ENCODE data around the gene USP13. TPM values are rescaled to one million over a fixed set of nuclear protein-coding genes. Genes with fewer than 3 reads are reported as not detected.

The USP13 gene
- total and polyA plus RNA-seq, 2 of the 4 experiments (the other 2 are of a cell fraction): 9.2 to 18.1 TPM

DNA sequence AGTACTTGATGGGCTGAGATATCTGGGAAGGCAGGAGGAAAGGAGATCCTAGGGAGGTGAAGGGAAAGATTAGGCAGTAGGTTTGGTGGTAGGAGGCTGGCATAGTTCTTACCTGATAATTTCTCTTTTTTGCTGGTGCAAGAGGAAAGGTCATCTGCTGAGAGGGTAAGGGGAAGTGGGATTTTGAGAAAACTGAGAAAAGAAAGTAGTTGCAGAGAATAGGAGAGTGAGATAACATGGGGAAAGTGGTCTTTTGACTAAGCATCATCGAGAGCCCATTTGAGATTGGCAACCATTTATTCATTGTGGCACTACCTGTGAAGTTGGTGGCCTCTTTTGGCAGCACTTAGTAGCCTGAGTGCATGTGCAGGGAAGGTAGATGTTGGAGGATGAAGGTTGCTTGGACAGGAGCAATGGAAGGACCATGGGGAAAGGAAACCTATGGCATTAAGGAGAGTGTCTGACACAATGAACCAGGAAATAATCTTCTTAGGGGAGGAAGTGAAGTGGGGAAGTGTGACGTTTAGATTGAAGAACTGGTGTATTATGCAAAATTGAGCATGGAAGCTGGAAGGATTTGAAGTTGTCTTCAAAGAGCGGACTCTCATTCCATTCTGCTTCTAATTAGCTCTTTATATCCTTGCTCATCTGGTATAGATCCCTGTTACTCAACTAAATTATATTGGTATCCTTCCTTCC is 21.9 kb upstream of the USP13 start:
- no peak overlapping the region for H4K8ac ChIP-seq (ENCODE audit: low read depth in 2 of 2, low read length in 2 of 2)
- no peak overlapping the region for H2BK15ac ChIP-seq (ENCODE audit: low read depth, low read length)
- BruUV-seq (replicated peaks): no TSS peak
- CTCF ChIA-PET: no interaction called here
- no peak overlapping the region for H2BK120ac ChIP-seq (ENCODE audit: low read depth, low read length)
- ATAC-seq (ENCODE audit: low read depth) (no peak), DNase-seq (no peak)
- in situ Hi-C loops (cut with MboI; ENCODE audit: low sequenced_read_pairs): no loop called here
- no peak overlapping the region for H3K56ac ChIP-seq (ENCODE audit: extremely low read depth, insufficient read depth, low read length)
- H3K9me3 ChIP-seq (ENCODE audit: control insufficient read depth, insufficient read depth, low read length): no peaks in the 10 kb centered on the region
- H2BK5ac ChIP-seq (ENCODE audit: low read depth, low read length, poor library complexity, severe bottlenecking): no peak overlapping the region
- H2AFZ ChIP-seq (replicated peaks; ENCODE audit: low read length, poor library complexity): no peak overlapping the region
- H2AK5ac ChIP-seq (ENCODE audit: low read depth, low read length): no peak overlapping the region
- WGBS, 2 experiments (ENCODE audit: extremely low coverage in 2 of 2, insufficient read length in 1 of 2): 73 to 100% methylated on average over 1 of the region's 3 CpGs
- no peaks in the 10 kb centered on the region for H3K4me1 ChIP-seq (ENCODE audit: control insufficient read depth, insufficient read depth, low read length)
- no peak overlapping the region for H3K23ac ChIP-seq (ENCODE audit: low read depth, low read length)
- H3K4ac ChIP-seq (ENCODE audit: low read depth, low read length): no peak overlapping the region
- H3K4me2 ChIP-seq (ENCODE audit: low read depth, low read length): no peak overlapping the region
- H3K27ac ChIP-seq (ENCODE audit: insufficient read depth, low read length): no peak overlapping the region
- POLR2A ChIA-PET (ENCODE audit: unreplicated experiment): no interaction called here
- H3K27me3 ChIP-seq (ENCODE audit: control insufficient read depth, insufficient read depth, low read length): no peaks in the 10 kb centered on the region
- no peaks in the 10 kb centered on the region for H3K79me1 ChIP-seq (ENCODE audit: low read depth in 1 of 2, low read length in 2 of 2)
- H2BK20ac ChIP-seq (ENCODE audit: low read depth, low read length): no peak overlapping the region
- H4K5ac ChIP-seq (ENCODE audit: low read depth, low read length): no peak overlapping the region
- no peak overlapping the region for H3K4me3 ChIP-seq (ENCODE audit: insufficient read depth, low read depth, low read length)
- dilution Hi-C loops (cut with HindIII; ENCODE audit: low sequenced_read_pairs, unreplicated experiment): no loop called here
- H3K14ac ChIP-seq (replicated peaks; ENCODE audit: low read depth, low read length): no peak overlapping the region
- H3K18ac ChIP-seq (ENCODE audit: low read depth, low read length): no peak overlapping the region
- H3K9ac ChIP-seq (ENCODE audit: low read depth, low read length): no peak overlapping the region
- H3K9me1 ChIP-seq (ENCODE audit: insufficient read depth, low read length): no peaks in the 10 kb centered on the region
- H4K91ac ChIP-seq (ENCODE audit: insufficient read depth, low read depth, low read length): no peak overlapping the region
- H4K20me1 ChIP-seq (ENCODE audit: insufficient read depth, low read length): no peaks in the 10 kb centered on the region
- intact Hi-C loops (cut with micrococcal nuclease): no loop called here
- no peak overlapping the region for H2AK9ac ChIP-seq (replicated peaks; ENCODE audit: low read depth, low read length, poor library complexity)
- H3K36me3 ChIP-seq (ENCODE audit: control insufficient read depth, insufficient read depth, low read length): peaks cover 2% of the 10 kb centered on the region; the same call in 1 of the 2 replicates
- no peak for TF ChIP-seq NFE2L2 (IDR thresholded peaks at IDR 0.05; ENCODE audit: low read depth, low read length)
- TF ChIP-seq BHLHE40 (IDR thresholded peaks at IDR 0.05; ENCODE audit: low read depth, low read length): no peak
- no peak for TF ChIP-seq FOS (IDR thresholded peaks at IDR 0.05; ENCODE audit: low read depth, low read length)
- TF ChIP-seq MXI1 (IDR thresholded peaks at IDR 0.05; ENCODE audit: borderline replicate concordance, low read depth, low read length): no peak
- TF ChIP-seq, protein P1, sequence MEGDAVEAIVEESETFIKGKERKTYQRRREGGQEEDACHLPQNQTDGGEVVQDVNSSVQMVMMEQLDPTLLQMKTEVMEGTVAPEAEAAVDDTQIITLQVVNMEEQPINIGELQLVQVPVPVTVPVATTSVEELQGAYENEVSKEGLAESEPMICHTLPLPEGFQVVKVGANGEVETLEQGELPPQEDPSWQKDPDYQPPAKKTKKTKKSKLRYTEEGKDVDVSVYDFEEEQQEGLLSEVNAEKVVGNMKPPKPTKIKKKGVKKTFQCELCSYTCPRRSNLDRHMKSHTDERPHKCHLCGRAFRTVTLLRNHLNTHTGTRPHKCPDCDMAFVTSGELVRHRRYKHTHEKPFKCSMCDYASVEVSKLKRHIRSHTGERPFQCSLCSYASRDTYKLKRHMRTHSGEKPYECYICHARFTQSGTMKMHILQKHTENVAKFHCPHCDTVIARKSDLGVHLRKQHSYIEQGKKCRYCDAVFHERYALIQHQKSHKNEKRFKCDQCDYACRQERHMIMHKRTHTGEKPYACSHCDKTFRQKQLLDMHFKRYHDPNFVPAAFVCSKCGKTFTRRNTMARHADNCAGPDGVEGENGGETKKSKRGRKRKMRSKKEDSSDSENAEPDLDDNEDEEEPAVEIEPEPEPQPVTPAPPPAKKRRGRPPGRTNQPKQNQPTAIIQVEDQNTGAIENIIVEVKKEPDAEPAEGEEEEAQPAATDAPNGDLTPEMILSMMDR (conservative IDR thresholded peaks at IDR 0.05; ENCODE audit: low read depth, low read length): no peak
- TF ChIP-seq MAFK (IDR thresholded peaks at IDR 0.05; ENCODE audit: low read depth, low read length): no peak
- no peak for TF ChIP-seq RFX5 (IDR thresholded peaks at IDR 0.05; ENCODE audit: low read depth, low read length)
- TF ChIP-seq RAD21 (IDR thresholded peaks at IDR 0.05; ENCODE audit: low read length): no peak
- no peak for TF ChIP-seq CHD1 (IDR thresholded peaks at IDR 0.05; ENCODE audit: low read depth, low read length)
- no peak for TF ChIP-seq MAZ (IDR thresholded peaks at IDR 0.05; ENCODE audit: borderline replicate concordance, low read depth, low read length)
- TF ChIP-seq POLR2A (IDR thresholded peaks at IDR 0.05; ENCODE audit: low read depth, low read length): no peak
- TF ChIP-seq CEBPB (IDR thresholded peaks at IDR 0.05; ENCODE audit: low read depth, low read length): no peak
- TF ChIP-seq, protein P2, sequence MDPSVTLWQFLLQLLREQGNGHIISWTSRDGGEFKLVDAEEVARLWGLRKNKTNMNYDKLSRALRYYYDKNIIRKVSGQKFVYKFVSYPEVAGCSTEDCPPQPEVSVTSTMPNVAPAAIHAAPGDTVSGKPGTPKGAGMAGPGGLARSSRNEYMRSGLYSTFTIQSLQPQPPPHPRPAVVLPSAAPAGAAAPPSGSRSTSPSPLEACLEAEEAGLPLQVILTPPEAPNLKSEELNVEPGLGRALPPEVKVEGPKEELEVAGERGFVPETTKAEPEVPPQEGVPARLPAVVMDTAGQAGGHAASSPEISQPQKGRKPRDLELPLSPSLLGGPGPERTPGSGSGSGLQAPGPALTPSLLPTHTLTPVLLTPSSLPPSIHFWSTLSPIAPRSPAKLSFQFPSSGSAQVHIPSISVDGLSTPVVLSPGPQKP (IDR thresholded peaks at IDR 0.05; ENCODE audit: borderline replicate concordance, low read depth, low read length): no peak
- TF ChIP-seq, protein P3, sequence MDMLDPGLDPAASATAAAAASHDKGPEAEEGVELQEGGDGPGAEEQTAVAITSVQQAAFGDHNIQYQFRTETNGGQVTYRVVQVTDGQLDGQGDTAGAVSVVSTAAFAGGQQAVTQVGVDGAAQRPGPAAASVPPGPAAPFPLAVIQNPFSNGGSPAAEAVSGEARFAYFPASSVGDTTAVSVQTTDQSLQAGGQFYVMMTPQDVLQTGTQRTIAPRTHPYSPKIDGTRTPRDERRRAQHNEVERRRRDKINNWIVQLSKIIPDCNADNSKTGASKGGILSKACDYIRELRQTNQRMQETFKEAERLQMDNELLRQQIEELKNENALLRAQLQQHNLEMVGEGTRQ (IDR thresholded peaks at IDR 0.05; ENCODE audit: low read depth, low read length): no peak
- TF ChIP-seq SMC3 (IDR thresholded peaks at IDR 0.05; ENCODE audit: low read depth, low read length): no peak
- no peak for TF ChIP-seq RCOR1 (IDR thresholded peaks at IDR 0.05; ENCODE audit: insufficient replicate concordance, low read length)
